Endothelial cell of umbilical vein (primary cell): ENCODE results near the gene MYH7.
"Not testable (repeated sequence)": the region's sequence is repeated elsewhere in the genome, so short reads cannot be mapped to it uniquely, and the experiment has no call there.

Source experiments
- CTCF ChIP-seq, 2 donors: IDR thresholded peaks; 1 replicate in 1 of 2; 2 replicates in 1 of 2; pipeline ENCODE4 v1.5.1; 2011; ENCODE audit warnings: low read length in 2 of 2, mild to moderate bottlenecking in 2 of 2, moderate library complexity in 2 of 2, control low read depth in 1 of 2, inconsistent platforms in 1 of 2, low read depth in 1 of 2; ENCODE audit not compliant: insufficient read depth in 1 of 2; ENCODE audit errors: extremely low read depth in 1 of 2
- EZH2 ChIP-seq: IDR thresholded peaks from 2 replicates; pipeline ENCODE4 v1.6.1; 2012; ENCODE audit warnings: borderline replicate concordance, low read depth, mild to moderate bottlenecking, moderate library complexity, low read length, inconsistent platforms; ENCODE audit not compliant: severe bottlenecking
- FOS ChIP-seq: IDR thresholded peaks from 2 replicates; pipeline ENCODE4 v1.6.1; 2011; ENCODE audit warnings: mild to moderate bottlenecking, low read length, moderate library complexity, borderline replicate concordance; ENCODE audit not compliant: insufficient read depth
- GATA2 ChIP-seq: IDR thresholded peaks from 2 replicates; pipeline ENCODE4 v1.7.0; 2011; ENCODE audit warnings: low read depth, mild to moderate bottlenecking, moderate library complexity, mixed read lengths, low read length; ENCODE audit not compliant: insufficient read length, insufficient read depth
- POLR2A ChIP-seq: IDR thresholded peaks from 2 replicates; pipeline ENCODE4 v1.6.1; 2012; ENCODE audit warnings: low read depth, mild to moderate bottlenecking, control low read depth, low read length
- POLR2AphosphoS5 ChIP-seq: IDR thresholded peaks from 2 replicates; pipeline ENCODE4 v1.6.1; 2012; ENCODE audit warnings: low read depth, mild to moderate bottlenecking, control low read depth, low read length, moderate library complexity; ENCODE audit not compliant: insufficient read depth

- not testable (repeated sequence) for TF ChIP-seq EZH2; CTCF (IDR thresholded peaks at IDR 0.05; ENCODE audit: extremely low read depth in 1 of 2, insufficient read depth in 1 of 2, low read depth in 1 of 2, low read length in 2 of 2); POLR2A; POLR2AphosphoS5; GATA2; FOS
Measured at GRCh38 chr14:23400496-23401149, 34.8 kb downstream of the MYH7 start.
